CD14-positive monocyte (primary cell): Measurements from ENCODE around the gene ADRM1. TPM values are rescaled to one million over a fixed set of nuclear protein-coding genes. Genes with fewer than 3 reads are reported as not detected.

Experiments used
- DNase-seq, 3 donors: peaks; one replicate each; pipeline ENCODE4 v3.0.0-alpha.2; 2011 to 2022
- H2AFZ ChIP-seq: 2 replicates; pipeline ENCODE4 v1.6.0; 2012; ENCODE audit warnings: mild to moderate bottlenecking, low read depth, low read length, inconsistent platforms; ENCODE audit not compliant: insufficient read depth, poor library complexity, severe bottlenecking
- H3K27ac ChIP-seq, 2 donors: 1 replicate in 1 of 2; 2 replicates in 1 of 2; pipeline ENCODE4 v1.5.1; 2012 to 2013; ENCODE audit warnings: low read length in 2 of 2, control low read depth in 1 of 2, inconsistent platforms in 1 of 2, low read depth in 1 of 2, mild to moderate bottlenecking in 1 of 2
- H3K27me3 ChIP-seq, 2 donors: one replicate each; pipeline versions ENCODE4 v1.6.0 to v1.6.1; 2011 to 2013; ENCODE audit warnings: low read length in 2 of 2; ENCODE audit not compliant: control insufficient read depth in 2 of 2, insufficient read depth in 2 of 2
- H3K36me3 ChIP-seq, 2 donors: replicated peaks in 1 of 2; 1 replicate in 1 of 2; 2 replicates in 1 of 2; pipeline versions ENCODE4 v1.5.1 to v1.6.1; 2012 to 2013; ENCODE audit warnings: low read length in 2 of 2, control low read depth in 1 of 2, inconsistent platforms in 1 of 2, mild to moderate bottlenecking in 1 of 2; ENCODE audit not compliant: insufficient read depth in 2 of 2, control insufficient read depth in 1 of 2
- H3K4me1 ChIP-seq, 2 donors: 1 replicate in 1 of 2; 2 replicates in 1 of 2; pipeline versions ENCODE4 v1.5.1 to v1.6.1; 2012 to 2013; ENCODE audit warnings: low read length in 2 of 2, control low read depth in 1 of 2, inconsistent platforms in 1 of 2, mild to moderate bottlenecking in 1 of 2, moderate library complexity in 1 of 2; ENCODE audit not compliant: insufficient read depth in 2 of 2, control insufficient read depth in 1 of 2
- H3K4me2 ChIP-seq: replicated peaks from 2 replicates; pipeline ENCODE3; 2012; ENCODE audit warnings: low read length, moderate library complexity, mild to moderate bottlenecking; ENCODE audit not compliant: poor library complexity, severe bottlenecking; ENCODE audit errors: extremely low read depth
- H3K4me3 ChIP-seq, 3 experiments: fragments of 200-600 bp in 1 of 3; sonication (generic) in 1 of 3; replicated peaks in 1 of 3; 1 replicate in 2 of 3; 2 replicates in 1 of 3; pipeline ENCODE4 v1.5.1; 2011 to 2013; ENCODE audit warnings: low read length in 3 of 3, mild to moderate bottlenecking in 3 of 3, control low read depth in 2 of 3, low read depth in 2 of 3, inconsistent platforms in 1 of 3, moderate library complexity in 1 of 3
- H3K79me2 ChIP-seq: 2 replicates; pipeline ENCODE4 v1.6.0; 2012; ENCODE audit warnings: mild to moderate bottlenecking, control low read depth, inconsistent platforms, low read length, moderate library complexity; ENCODE audit not compliant: insufficient read depth
- H3K9ac ChIP-seq: 2 replicates; pipeline ENCODE4 v1.6.0; 2017; ENCODE audit warnings: low read length, mild to moderate bottlenecking; ENCODE audit not compliant: insufficient read depth, poor library complexity, severe bottlenecking
- H3K9me3 ChIP-seq, 2 donors: replicated peaks in 1 of 2; 1 replicate in 1 of 2; 2 replicates in 1 of 2; pipeline versions ENCODE4 v1.5.1 to v1.6.1; 2012 to 2013; ENCODE audit warnings: low read length in 2 of 2, control low read depth in 1 of 2; ENCODE audit not compliant: control insufficient read depth in 1 of 2, insufficient read depth in 1 of 2
- H4K20me1 ChIP-seq: 2 replicates; pipeline ENCODE4 v1.6.0; 2012; ENCODE audit warnings: mild to moderate bottlenecking, low read length, control low read depth, moderate library complexity; ENCODE audit not compliant: insufficient read depth
- H3K27ac Mint-ChIP-seq, 7 donors: one replicate each; pipeline ENCODE4 v1.8.0; 2020; ENCODE audit warnings: mild to moderate bottlenecking in 7 of 7, mixed read lengths in 7 of 7, moderate library complexity in 6 of 7, inconsistent platforms in 2 of 7
- H3K27me3 Mint-ChIP-seq, 3 donors: one replicate each; pipeline ENCODE4 v1.8.0; 2021 to 2022; ENCODE audit warnings: low read depth in 3 of 3, mild to moderate bottlenecking in 3 of 3, mixed read lengths in 3 of 3, moderate library complexity in 3 of 3, inconsistent platforms in 1 of 3
- H3K36me3 Mint-ChIP-seq, 2 donors: one replicate each; pipeline ENCODE4 v1.8.0; 2020; ENCODE audit warnings: mixed read lengths in 2 of 2, inconsistent platforms in 1 of 2, mild to moderate bottlenecking in 1 of 2
- H3K4me1 Mint-ChIP-seq: one replicate; pipeline ENCODE4 v1.8.0; 2020; ENCODE audit warnings: mild to moderate bottlenecking, mixed read lengths
- H3K4me3 Mint-ChIP-seq, 2 donors: one replicate each; pipeline ENCODE4 v1.8.0; 2020; ENCODE audit warnings: mild to moderate bottlenecking in 2 of 2, mixed read lengths in 2 of 2, moderate library complexity in 1 of 2
- H3K9me3 Mint-ChIP-seq, 7 donors: one replicate each; pipeline ENCODE4 v1.8.0; 2020 to 2022; ENCODE audit warnings: mixed read lengths in 7 of 7, mild to moderate bottlenecking in 6 of 7, moderate library complexity in 6 of 7, inconsistent platforms in 2 of 7
- CTCF ChIP-seq: fragments of 200-600 bp; IDR thresholded peaks from one replicate; pipeline ENCODE4 v1.8.0; 2022; ENCODE audit warnings: antibody characterized with exemption, mild to moderate bottlenecking
- WGBS: methylation state at CpG from one replicate; pipeline ENCODE4 v1.1.5; 2013; ENCODE audit warnings: missing lambda C conversion rate; ENCODE audit not compliant: insufficient coverage; 5-methylcytosine and 5-hydroxymethylcytosine counted together
- intact Hi-C, 2 donors: fragments of 100-400 bp; cut with micrococcal nuclease; formaldehyde crosslinking; loops; one replicate each; pipeline versions ENCODE4 v1.15.0 to v1.15.1; 2023
- polyA plus RNA-seq, 3 donors: library from polyadenylated mRNA; depleted of rRNA in 1 of 3; unstranded in 2 of 3; stranded (reverse) in 1 of 3; fragments of 300-500 nt in 2 of 3; fragments of >200 nt in 1 of 3; fragmentation: Illumina TruSeq in 2 of 3; gene quantifications; 1 replicate in 2 of 3; 2 replicates in 1 of 3; pipeline ENCODE4 v1.2.3, GENCODE V29; 2012 to 2021

ADRM1 gene
- polyA plus RNA-seq, 3 donors, result 63.3 to 81.5 (median 72.5) TPM

GRCh38 chr20:62310757-62311121, 7.9 kb downstream of the ADRM1 start:
- TF ChIP-seq CTCF, result no peak
- Mint-ChIP-seq H3K4me1 (peaks cover under 1% of the 10 kb centered on the region), H3K4me3 (no peak overlapping the region), H3K27ac (peak overlapping the region in 1 of 7 donors; percentile 60), H3K36me3 (peaks cover 31 to 38% of the 10 kb centered on the region in 2 donors), H3K27me3 (peaks cover 1 to 2% (median 1%) of the 10 kb centered on the region in 3 donors), H3K9me3 (no peaks in the 10 kb centered on the region)
- H4K20me1 ChIP-seq, result peaks cover 31% of the 10 kb centered on the region
- peaks cover 4% of the 10 kb centered on the region for H3K79me2 ChIP-seq
- no peaks in the 10 kb centered on the region for H3K9me3 ChIP-seq
- no peak overlapping the region for H3K4me2 ChIP-seq
- DNase-seq, result no peak
- H3K4me3 ChIP-seq, result no peak overlapping the region
- H2AFZ ChIP-seq, result no peak overlapping the region
- WGBS, result 94% methylated on average over 25 of the region's 25 CpGs
- H3K36me3 ChIP-seq, result peaks cover 34 to 35% of the 10 kb centered on the region in 2 donors
- no peak overlapping the region for H3K9ac ChIP-seq
- H3K4me1 ChIP-seq, result no peaks in the 10 kb centered on the region
- H3K27ac ChIP-seq, result no peak overlapping the region
- intact Hi-C loops, result no loop called here
- H3K27me3 ChIP-seq, result no peaks in the 10 kb centered on the region

- no peak overlapping the region for H3K27ac ChIP-seq
Measured at GRCh38 chr20:62311150-62311549, 8.4 kb downstream of the ADRM1 start.

More at GRCh38 chr20:62311150-62311549, 8.4 kb downstream of the ADRM1 start:
- Histone ChIP-seq H2AFZ (no peak overlapping the region), H3K9ac (no peak overlapping the region), H3K27me3 (no peaks in the 10 kb centered on the region), H3K4me3 (no peak overlapping the region), H3K36me3 (peaks cover 30 to 31% of the 10 kb centered on the region in 2 donors), H4K20me1 (peaks cover 27% of the 10 kb centered on the region), H3K4me2 (no peak overlapping the region), H3K4me1 (no peaks in the 10 kb centered on the region), H3K9me3 (no peaks in the 10 kb centered on the region), H3K79me2 (peaks cover under 1% of the 10 kb centered on the region)
- Mint-ChIP-seq H3K4me1 (no peaks in the 10 kb centered on the region), H3K4me3 (no peak overlapping the region), H3K27me3 (peaks cover under 1 to 2% (median 1%) of the 10 kb centered on the region in 3 donors), H3K9me3 (no peaks in the 10 kb centered on the region), H3K36me3 (peaks cover 28 to 34% of the 10 kb centered on the region in 2 donors), H3K27ac (no peak overlapping the region)
- intact Hi-C loops, result no loop called here
- no peak for DNase-seq
- WGBS, result 90% methylated on average over 14 of the region's 18 CpGs
- no peak for TF ChIP-seq CTCF
